ENCODE data around the gene PYROXD2.
"Not testable (repeated sequence)": the region's sequence is repeated elsewhere in the genome, so short reads cannot be mapped to it uniquely, and the experiment has no call there.

Gene PYROXD2

DNA sequence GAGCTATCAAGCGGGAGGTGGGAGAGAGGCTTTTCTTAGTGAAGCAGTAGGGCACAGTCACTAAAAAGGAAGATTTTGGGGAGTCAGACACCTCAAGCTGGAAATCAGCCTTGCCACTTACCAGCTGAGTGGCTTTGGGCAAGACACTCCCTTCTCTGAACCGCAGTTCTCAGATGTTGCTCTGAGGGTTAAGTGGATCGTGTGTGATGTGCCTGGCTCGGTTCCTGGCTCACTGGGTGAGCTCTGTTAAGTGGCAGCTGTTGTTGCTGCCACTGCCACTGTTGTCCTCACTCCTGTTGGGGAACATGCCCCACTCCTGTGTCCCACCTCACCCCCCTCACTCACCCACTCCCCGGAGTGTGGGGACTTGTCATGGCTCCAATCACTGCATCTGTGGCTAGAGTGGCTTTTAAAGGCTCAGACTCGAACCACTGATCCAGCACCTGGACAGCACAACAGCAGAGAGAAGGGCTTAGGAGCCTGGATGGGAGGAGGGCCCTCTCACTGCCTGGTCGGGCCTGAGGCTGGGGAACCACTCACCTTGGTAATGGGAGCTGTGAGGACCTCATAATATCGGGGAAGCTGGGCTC is 20.0 kb downstream of the PYROXD2 start:
- no peak for DNase-seq (ENCODE audit: low read depth in 4 of 4, low spot score in 1 of 4)

GRCh38 chr10:98391578-98391991 is 23.4 kb downstream of the PYROXD2 start:
- DNase-seq (ENCODE audit: low read depth in 4 of 4, low spot score in 1 of 4), result no peak

GRCh38 chr10:98391065-98391464 is 23.9 kb downstream of the PYROXD2 start:
- DNase-seq (ENCODE audit: low read depth in 4 of 4, low spot score in 1 of 4), result no peak

DNA sequence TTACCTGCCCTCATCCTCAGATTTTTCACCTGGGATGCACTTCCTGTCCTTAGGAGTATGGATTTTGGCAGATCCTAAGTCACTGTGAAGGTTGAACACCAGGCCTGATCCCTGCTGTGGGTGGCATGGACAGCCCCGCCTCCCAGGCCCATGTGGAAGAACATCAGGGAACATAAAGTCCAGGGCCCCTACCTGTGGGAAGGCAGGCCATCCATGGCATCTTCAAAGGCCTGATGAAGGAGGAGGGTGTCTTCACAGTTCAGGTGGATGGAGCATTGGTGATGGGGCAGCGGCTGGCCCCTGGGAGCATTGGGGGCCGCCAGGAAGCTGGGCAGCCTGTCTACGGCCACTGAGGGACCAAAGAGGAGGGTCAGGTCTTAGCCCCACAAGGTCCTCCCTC is 24.6 kb downstream of the PYROXD2 start:
- DNase-seq (ENCODE audit: low read depth in 4 of 4, low spot score in 1 of 4), result no peak

GRCh38 chr10:98389398-98389797 is 25.6 kb downstream of the PYROXD2 start:
- no peak for DNase-seq (ENCODE audit: low read depth in 4 of 4, low spot score in 1 of 4)

DNA sequence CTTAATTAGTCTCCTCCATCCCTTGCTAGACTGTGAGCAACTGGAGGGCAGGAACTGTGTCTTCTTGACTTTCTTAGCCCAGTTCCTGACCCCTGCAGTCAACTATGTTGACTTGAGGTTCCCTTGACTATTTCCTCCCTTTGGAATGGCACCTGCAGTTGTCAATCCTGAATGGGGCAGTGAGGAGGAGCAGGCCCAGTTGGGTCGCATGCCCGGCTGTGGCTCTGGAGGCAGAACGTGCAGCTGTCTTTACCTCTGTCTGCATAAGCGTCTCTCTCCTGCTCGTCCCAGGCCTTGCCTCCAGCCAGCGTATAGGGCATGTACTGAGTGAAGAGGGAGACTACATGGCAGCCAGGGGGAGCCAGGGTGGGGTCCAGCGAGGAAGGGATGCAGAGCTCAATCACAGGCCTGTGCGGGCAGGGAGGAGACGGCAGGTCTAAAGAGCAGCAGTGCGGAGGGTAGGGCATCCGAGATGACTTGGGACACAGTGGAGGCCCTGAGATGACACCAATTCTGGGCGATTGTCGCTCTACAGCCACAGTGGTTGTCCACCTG is 26.8 kb downstream of the PYROXD2 start:
- DNase-seq (ENCODE audit: low read depth in 4 of 4, low spot score in 1 of 4), result no peak

- no peak for DNase-seq (ENCODE audit: low read depth in 4 of 4, low spot score in 1 of 4)
Measured at GRCh38 chr10:98384531-98385133, 30.4 kb downstream of the PYROXD2 start.

DNA sequence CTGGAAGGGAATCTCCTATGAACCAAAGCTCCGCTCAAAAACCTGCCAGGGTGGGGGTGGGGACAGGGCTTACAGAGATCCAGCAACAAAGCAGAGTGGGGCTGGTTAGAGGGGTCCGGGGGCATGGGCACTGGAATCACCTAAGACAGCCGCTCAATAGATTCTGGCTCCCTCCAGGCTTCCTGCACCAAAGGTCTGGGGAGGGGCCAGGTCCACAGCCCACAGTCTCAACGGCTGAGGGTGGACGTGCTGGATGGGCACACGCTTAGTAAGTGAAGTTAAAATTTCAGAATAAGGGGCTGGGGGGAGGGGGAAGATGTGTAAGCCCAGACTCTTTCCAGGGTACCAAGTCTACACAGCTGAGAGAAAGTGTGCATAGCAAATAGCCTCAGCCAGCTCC is 31.1 kb downstream of the PYROXD2 start:
- no peak for DNase-seq (ENCODE audit: low read depth in 4 of 4, low spot score in 1 of 4)

- not testable (repeated sequence) for DNase-seq (ENCODE audit: low read depth in 4 of 4, low spot score in 1 of 4)
Measured at GRCh38 chr10:98383134-98383667, 31.8 kb downstream of the PYROXD2 start.

DNA sequence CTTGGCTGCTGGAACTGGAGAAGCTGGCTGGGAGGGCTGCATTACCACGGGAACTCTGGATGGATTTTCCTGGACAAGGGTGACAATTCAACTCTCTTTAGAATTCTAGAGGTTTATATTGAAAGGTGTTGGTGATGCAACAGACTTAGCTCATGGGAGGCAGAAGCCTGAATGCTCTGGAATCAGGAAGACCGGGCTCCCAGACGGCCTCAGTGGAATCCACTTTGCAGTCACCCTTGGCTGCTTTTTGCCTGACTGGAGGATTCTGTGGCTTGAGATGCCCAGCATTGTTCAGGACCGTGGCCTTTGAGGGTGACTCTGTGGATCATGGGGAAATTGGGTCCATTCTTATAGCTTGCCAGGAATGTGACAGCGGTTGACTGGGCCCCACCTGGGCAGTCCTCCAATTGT is 32.3 kb downstream of the PYROXD2 start:
- DNase-seq (ENCODE audit: low read depth in 4 of 4, low spot score in 1 of 4), result no peak

DNA sequence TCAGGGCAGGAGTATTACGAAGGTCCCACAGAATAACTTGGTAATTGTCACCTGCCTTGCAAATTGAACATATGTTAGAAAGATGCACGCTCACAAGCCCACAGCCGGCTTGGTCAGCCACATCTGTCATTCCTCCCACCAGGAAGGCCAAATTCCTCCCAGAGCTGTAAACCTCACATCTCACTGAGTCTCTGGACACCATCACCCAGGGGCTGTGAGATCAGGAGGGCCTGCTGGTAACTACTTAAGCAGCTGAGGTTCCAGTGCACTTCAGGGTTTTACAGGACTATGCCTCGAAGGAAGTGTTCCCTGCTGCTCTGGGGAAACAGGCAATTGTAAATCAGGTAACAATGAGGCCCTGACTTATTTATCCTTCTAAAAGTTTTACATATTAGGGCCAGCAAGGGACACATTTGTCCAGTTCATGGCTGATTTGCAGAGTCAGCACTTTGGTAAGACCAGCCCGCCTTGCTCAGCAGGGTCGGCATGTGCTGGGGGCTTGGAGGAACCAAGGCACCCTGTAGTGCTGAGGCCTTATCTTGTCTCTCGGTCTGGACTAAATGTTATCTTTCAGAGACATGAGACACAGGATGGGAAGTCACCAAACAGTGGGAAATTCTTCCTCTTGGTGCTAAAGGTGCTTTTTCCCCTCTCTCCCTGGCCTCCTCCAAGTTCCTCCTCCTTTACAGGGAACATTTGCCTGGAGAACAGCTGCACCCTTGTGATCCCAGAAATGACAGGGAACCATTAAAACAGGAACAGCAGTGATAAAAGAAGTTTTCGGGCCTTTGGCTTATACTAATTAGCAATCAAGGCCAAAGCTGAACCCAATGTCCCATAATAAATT is 34.3 kb downstream of the PYROXD2 start:
- no peak for DNase-seq (ENCODE audit: low read depth in 4 of 4, low spot score in 1 of 4)

DNA sequence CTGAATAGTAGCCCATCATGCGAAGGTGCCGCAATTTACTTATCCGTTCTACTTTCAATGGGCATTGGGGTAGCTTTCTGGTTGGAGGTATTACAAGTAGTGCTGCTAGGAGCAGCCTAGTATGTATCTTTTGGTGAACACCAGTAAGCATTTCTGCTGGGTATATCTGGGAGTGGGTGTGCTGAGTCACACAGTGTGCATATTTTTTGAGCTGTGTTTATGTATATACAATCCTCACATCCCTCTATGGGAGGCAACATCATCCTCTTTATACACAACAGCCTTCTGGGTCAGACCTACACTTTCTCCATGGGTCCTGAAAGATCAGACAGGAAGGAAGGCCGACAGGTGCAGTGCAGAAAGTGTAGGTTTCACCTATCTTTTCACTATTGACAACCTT is 36.3 kb downstream of the PYROXD2 start:
- no peak for DNase-seq (ENCODE audit: low read depth in 4 of 4, low spot score in 1 of 4)

GRCh38 chr10:98377536-98377935 is 37.4 kb downstream of the PYROXD2 start:
- DNase-seq (ENCODE audit: low read depth in 4 of 4, low spot score in 1 of 4), result no peak

- DNase-seq (ENCODE audit: low read depth in 4 of 4, low spot score in 1 of 4), result no peak
Measured at GRCh38 chr10:98377001-98377400, 38.0 kb downstream of the PYROXD2 start.

- DNase-seq (ENCODE audit: low read depth in 4 of 4, low spot score in 1 of 4), result no peak
Measured at GRCh38 chr10:98376485-98376884, 38.5 kb downstream of the PYROXD2 start.

- no peak for DNase-seq (ENCODE audit: low read depth in 4 of 4, low spot score in 1 of 4)
Measured at GRCh38 chr10:98374217-98374985, 40.6 kb downstream of the PYROXD2 start.

- no peak for DNase-seq (ENCODE audit: low read depth in 4 of 4, low spot score in 1 of 4)
Measured at GRCh38 chr10:98373260-98374040, 41.5 kb downstream of the PYROXD2 start.

DNA sequence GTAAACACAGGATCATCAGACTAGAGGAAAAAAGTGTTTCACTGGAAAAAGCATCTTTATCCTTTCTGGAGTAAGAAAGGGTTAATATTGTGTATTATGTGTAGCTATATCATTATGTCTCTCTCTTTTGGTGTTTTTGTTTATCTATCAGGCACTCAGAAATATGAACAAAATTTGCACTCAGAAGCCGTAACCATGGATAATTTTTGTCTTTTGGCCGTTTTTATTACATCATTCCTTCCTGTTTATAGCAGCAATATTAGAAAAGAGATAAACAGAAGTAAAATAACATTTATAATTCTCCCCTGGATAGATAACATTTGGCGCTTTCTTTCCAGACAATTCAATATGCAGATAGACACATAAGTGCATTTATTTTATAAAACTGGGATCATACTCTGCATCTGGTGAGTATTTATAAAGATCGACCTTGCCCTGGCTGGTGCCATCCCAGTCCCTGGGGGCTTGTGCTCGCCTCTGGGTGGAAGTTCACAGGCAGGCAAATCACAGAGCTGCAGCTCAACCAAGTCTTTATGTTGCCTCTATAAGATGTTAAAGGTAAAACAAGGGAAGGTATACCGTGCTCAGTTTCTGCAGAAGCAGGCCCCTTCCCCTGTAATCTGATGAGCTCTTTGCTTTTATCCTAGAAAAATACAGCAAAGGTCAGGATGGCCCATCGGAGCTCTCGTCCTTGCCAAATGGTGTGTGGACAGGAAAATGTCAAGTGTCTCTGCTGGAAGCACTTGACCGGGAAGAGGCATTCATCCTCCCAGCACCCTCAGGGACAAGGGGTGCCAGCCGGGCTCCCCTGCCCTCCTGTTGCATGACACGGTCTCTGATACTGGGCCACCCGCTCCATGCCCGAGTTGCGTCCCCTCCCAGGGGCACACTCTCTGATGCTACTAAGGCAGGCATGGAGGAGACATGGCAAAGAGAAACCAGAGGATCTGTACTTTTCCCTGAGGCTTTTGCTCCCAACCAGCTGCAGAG is 43.9 kb downstream of the PYROXD2 start:
- no peak for DNase-seq (ENCODE audit: low read depth in 4 of 4, low spot score in 1 of 4)

DNA sequence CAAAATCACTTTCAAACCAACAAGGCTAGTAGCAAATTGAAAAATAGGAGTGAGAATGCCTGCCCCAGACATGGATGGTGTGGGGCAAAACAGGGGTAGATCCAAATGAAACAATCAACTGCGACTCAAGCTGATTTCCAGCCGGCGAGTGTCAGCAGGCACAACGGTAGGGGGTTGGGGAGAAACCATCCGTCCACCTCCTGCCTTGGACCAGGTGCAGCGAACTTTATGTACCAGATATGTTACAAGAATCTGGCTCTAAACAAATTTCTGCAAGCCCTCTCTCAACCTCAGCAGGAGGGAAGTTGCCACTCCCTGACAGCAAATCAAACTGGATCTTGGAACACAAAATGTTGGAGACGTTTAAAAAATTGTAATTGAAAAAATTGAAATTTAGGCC is 45.2 kb downstream of the PYROXD2 start:
- DNase-seq (ENCODE audit: low read depth in 4 of 4, low spot score in 1 of 4), result no peak

All from stimulated activated CD4-positive, alpha-beta T cell treated with anti-CD3 and anti-CD28 coated beads, Interleukin-1b, Interleukin-23, amount 100 ng/mL, for 24 hours (primary cell).